OCI-LY1 (cell line): Measurements from ENCODE around the gene STBD1.

Experiments
- H2AFZ ChIP-seq: fragments of 200-600 bp; sonication (generic), shearing (Covaris generic); 2 replicates; pipeline ENCODE4 v1.6.0; 2014; ENCODE audit warnings: antibody characterized with exemption, mild to moderate bottlenecking, low read length
- H3F3A ChIP-seq: fragments of 200-600 bp; sonication (generic), shearing (Covaris generic); 2 replicates; pipeline ENCODE4 v1.6.0; 2014; ENCODE audit warnings: mild to moderate bottlenecking, antibody characterized with exemption, low read length, moderate library complexity; ENCODE audit not compliant: insufficient read depth
- H3K27ac ChIP-seq: fragments of 200-600 bp; sonication (generic); 2 replicates; pipeline ENCODE4 v1.5.1; 2014; ENCODE audit warnings: low read length, mixed run types, mild to moderate bottlenecking, low read depth; ENCODE audit not compliant: poor library complexity, severe bottlenecking
- H3K27me3 ChIP-seq: fragments of 200-600 bp; sonication (generic); 2 replicates; pipeline ENCODE4 v1.6.0; 2014; ENCODE audit warnings: antibody characterized with exemption, mild to moderate bottlenecking, low read length, moderate library complexity; ENCODE audit not compliant: insufficient read depth
- H3K36me3 ChIP-seq: fragments of 200-600 bp; sonication (generic); 2 replicates; pipeline ENCODE4 v1.6.1; 2014; ENCODE audit warnings: mild to moderate bottlenecking, antibody characterized with exemption, low read length, moderate library complexity, mixed read lengths; ENCODE audit not compliant: insufficient read depth
- H3K4me1 ChIP-seq: fragments of 200-600 bp; sonication (generic); 2 replicates; pipeline ENCODE4 v1.5.1; 2014; ENCODE audit warnings: mild to moderate bottlenecking, low read length, moderate library complexity; ENCODE audit not compliant: insufficient read depth, severe bottlenecking
- H3K4me2 ChIP-seq: fragments of 200-600 bp; sonication (generic), shearing (Covaris generic); 2 replicates; pipeline ENCODE4 v1.6.1; 2014; ENCODE audit warnings: low read length
- H3K4me3 ChIP-seq: fragments of 200-600 bp; sonication (generic); 2 replicates; pipeline ENCODE4 v1.5.1; 2014; ENCODE audit warnings: low read length, low read depth, mild to moderate bottlenecking, mixed read lengths; ENCODE audit not compliant: poor library complexity, severe bottlenecking
- H3K79me2 ChIP-seq: fragments of 200-600 bp; shearing (Covaris generic); 2 replicates; pipeline ENCODE4 v1.6.1; 2016; ENCODE audit warnings: mixed run types, low read length, mixed read lengths; ENCODE audit not compliant: insufficient read depth
- H3K9ac ChIP-seq: fragments of 200-600 bp; sonication (generic), shearing (Covaris generic); 2 replicates; pipeline ENCODE4 v1.6.1; 2014; ENCODE audit warnings: mild to moderate bottlenecking, low read length, mixed read lengths
- H3K9me2 ChIP-seq: fragments of 200-600 bp; sonication (generic), shearing (Covaris generic); 2 replicates; pipeline ENCODE4 v1.6.1; 2014; ENCODE audit warnings: low read depth, mild to moderate bottlenecking, low read length, mixed read lengths
- H3K9me3 ChIP-seq: fragments of 200-600 bp; shearing (Covaris generic); 2 replicates; pipeline ENCODE4 v1.6.1; 2014; ENCODE audit warnings: low read length, mixed read lengths
- H4K20me1 ChIP-seq: fragments of 200-600 bp; sonication (generic), shearing (Covaris generic); 2 replicates; pipeline ENCODE4 v1.6.0; 2016; ENCODE audit warnings: mild to moderate bottlenecking, low read length; ENCODE audit not compliant: insufficient read depth
- EZH2 ChIP-seq: fragments of 200-600 bp; sonication (generic), shearing (Covaris generic); IDR thresholded peaks from 2 replicates; pipeline ENCODE4 v1.8.0; 2017; ENCODE audit warnings: borderline replicate concordance, mixed run types, mild to moderate bottlenecking, antibody characterized with exemption, low read length, moderate library complexity, mixed read lengths
- TF ChIP-seq, protein P1 (sequence below): fragments of 200-600 bp; sonication (generic), shearing (Covaris generic); IDR thresholded peaks from 2 replicates; pipeline ENCODE4 v1.5.1; 2017; ENCODE audit warnings: mild to moderate bottlenecking, antibody characterized with exemption, low read length, moderate library complexity, mixed read lengths

STBD1 gene

DNA sequence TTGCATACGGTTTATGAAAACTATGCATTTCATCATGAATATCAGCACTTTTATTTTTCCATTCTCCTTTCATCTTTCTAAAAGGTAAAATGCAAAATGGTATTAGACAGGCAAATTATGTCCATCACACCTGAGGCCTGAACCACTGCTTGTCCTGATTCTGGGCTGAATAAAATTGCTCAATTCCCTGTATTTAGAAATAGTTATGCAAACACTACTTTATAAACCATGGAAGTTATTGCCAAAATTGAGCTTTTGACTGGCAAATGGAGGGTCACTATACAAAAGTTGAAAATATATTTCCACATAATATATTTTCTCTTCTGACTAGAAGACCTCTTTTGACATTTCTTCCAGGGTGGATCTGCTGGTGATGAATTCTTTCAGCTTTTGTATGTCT is 34.0 kb upstream of the STBD1 start:
- TF ChIP-seq, protein P1, sequence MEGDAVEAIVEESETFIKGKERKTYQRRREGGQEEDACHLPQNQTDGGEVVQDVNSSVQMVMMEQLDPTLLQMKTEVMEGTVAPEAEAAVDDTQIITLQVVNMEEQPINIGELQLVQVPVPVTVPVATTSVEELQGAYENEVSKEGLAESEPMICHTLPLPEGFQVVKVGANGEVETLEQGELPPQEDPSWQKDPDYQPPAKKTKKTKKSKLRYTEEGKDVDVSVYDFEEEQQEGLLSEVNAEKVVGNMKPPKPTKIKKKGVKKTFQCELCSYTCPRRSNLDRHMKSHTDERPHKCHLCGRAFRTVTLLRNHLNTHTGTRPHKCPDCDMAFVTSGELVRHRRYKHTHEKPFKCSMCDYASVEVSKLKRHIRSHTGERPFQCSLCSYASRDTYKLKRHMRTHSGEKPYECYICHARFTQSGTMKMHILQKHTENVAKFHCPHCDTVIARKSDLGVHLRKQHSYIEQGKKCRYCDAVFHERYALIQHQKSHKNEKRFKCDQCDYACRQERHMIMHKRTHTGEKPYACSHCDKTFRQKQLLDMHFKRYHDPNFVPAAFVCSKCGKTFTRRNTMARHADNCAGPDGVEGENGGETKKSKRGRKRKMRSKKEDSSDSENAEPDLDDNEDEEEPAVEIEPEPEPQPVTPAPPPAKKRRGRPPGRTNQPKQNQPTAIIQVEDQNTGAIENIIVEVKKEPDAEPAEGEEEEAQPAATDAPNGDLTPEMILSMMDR = no peak
- no peak for TF ChIP-seq EZH2
- Histone ChIP-seq H3K79me2 (no peaks in the 10 kb centered on the region), H3K27ac (no peak overlapping the region), H3K4me1 (no peaks in the 10 kb centered on the region), H3K4me2 (no peak overlapping the region), H3K9me2 (no peaks in the 10 kb centered on the region), H2AFZ (no peak overlapping the region), H3K27me3 (no peaks in the 10 kb centered on the region; the same call in 1 of the 2 replicates), H4K20me1 (no peaks in the 10 kb centered on the region), H3K4me3 (no peak overlapping the region), H3F3A (no peaks in the 10 kb centered on the region), H3K9ac (no peak overlapping the region), H3K9me3 (no peaks in the 10 kb centered on the region), H3K36me3 (no peaks in the 10 kb centered on the region)

DNA sequence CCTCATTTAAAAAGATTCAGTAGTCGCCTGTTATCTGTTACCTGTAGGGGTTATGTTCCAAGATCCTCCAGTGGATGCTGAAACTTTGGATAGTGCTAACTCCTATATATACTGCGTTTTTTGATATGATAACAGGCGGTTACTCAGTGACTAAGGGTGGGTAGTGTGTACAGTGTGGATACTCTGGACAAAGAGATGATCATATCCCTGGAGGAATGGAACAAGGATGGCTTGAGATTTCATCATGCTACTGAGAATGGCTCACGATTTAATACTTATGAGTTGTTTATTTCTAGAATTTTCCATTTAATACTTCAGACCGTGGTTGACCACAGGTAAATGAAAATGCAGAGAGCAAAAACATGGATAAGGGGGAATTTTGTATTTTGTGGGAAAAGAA is 33.5 kb upstream of the STBD1 start:
- no peaks in the 10 kb centered on the region for H3K79me2 ChIP-seq
- no peaks in the 10 kb centered on the region for H4K20me1 ChIP-seq
- H3K27me3 ChIP-seq = no peaks in the 10 kb centered on the region; the same call in 1 of the 2 replicates
- no peak overlapping the region for H3K27ac ChIP-seq
- no peak overlapping the region for H2AFZ ChIP-seq
- no peaks in the 10 kb centered on the region for H3K9me3 ChIP-seq
- TF ChIP-seq, protein P1 = no peak
- TF ChIP-seq EZH2 = no peak
- no peaks in the 10 kb centered on the region for H3K9me2 ChIP-seq
- H3K9ac ChIP-seq = no peak overlapping the region
- H3K4me3 ChIP-seq = no peak overlapping the region
- no peaks in the 10 kb centered on the region for H3K4me1 ChIP-seq
- no peaks in the 10 kb centered on the region for H3F3A ChIP-seq
- no peak overlapping the region for H3K4me2 ChIP-seq
- H3K36me3 ChIP-seq = no peaks in the 10 kb centered on the region

DNA sequence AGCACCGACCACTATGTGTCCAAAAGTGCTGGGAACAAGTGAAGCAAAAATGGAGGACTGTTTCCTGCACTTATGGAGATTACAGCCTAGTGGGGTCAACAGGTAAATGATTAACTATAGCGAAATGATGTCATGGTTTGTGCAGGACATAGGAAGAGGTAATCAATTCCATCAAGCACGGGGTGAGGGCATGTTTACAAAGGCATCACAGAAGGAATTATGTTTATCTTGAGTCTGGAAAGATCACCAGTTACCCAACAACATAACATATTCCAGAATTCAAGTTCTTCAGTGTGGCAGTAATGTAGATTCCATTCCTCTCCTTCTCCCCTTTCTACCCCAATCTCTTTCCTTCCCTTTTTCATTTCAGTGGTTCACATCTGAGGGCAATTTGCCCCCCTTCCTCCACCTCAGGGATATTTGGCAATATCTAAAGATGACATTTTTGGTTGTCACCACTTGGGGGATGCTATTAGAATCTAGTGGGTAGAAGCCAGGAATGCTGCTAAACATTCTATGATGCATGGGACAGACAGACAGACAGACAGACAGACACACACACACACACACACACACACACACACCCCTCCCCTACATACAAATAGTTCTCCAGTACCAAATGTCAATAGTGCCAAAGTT is 30.9 kb upstream of the STBD1 start:
- no peaks in the 10 kb centered on the region for H3K9me3 ChIP-seq

DNA sequence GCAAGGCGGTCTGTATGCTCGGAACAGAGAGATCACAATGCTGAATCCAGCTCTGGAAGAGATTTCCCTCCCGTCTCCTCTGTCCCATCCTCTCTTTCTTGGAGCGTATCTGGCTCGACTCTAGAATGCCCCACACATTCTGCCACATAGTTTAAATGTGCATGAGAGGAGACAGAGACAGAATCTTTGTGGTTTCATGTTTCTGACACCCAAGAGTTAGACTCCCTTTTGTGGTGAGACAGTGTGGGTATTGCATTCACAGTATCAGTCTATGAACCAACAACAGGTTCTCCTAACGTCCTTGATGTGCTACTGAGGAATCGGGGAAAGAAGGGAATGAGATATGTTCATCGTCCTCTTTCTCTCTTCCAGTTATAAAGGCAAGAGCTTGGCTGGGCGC is 29.7 kb upstream of the STBD1 start:
- H2AFZ ChIP-seq = no peak overlapping the region
- H3K4me1 ChIP-seq = no peaks in the 10 kb centered on the region
- H3K9me3 ChIP-seq = no peaks in the 10 kb centered on the region
- H3K4me3 ChIP-seq = no peak overlapping the region
- H3K36me3 ChIP-seq = no peaks in the 10 kb centered on the region
- H3K4me2 ChIP-seq = no peak overlapping the region
- no peaks in the 10 kb centered on the region for H3K9me2 ChIP-seq
- TF ChIP-seq EZH2 = no peak
- TF ChIP-seq, protein P1 = no peak
- H3K79me2 ChIP-seq = no peaks in the 10 kb centered on the region
- H3K27ac ChIP-seq = no peak overlapping the region
- no peaks in the 10 kb centered on the region for H3F3A ChIP-seq
- H3K27me3 ChIP-seq = no peaks in the 10 kb centered on the region
- no peaks in the 10 kb centered on the region for H4K20me1 ChIP-seq
- H3K9ac ChIP-seq = no peak overlapping the region

More for the DNA sequence above, 30.9 kb upstream of the STBD1 start:
- H3F3A ChIP-seq = no peaks in the 10 kb centered on the region
- no peaks in the 10 kb centered on the region for H3K9me2 ChIP-seq
- H3K79me2 ChIP-seq = no peaks in the 10 kb centered on the region
- no peak for TF ChIP-seq EZH2
- H2AFZ ChIP-seq = no peak overlapping the region
- no peak overlapping the region for H3K4me3 ChIP-seq
- H3K27ac ChIP-seq = no peak overlapping the region
- H3K27me3 ChIP-seq = no peaks in the 10 kb centered on the region; the same call in 1 of the 2 replicates
- no peaks in the 10 kb centered on the region for H4K20me1 ChIP-seq
- no peaks in the 10 kb centered on the region for H3K4me1 ChIP-seq
- no peak overlapping the region for H3K9ac ChIP-seq
- no peak overlapping the region for H3K4me2 ChIP-seq
- H3K36me3 ChIP-seq = no peaks in the 10 kb centered on the region
